MM.1S (cell line): ENCODE data around the gene APOBEC3H.
A peak's percentile ranks its signal among the peaks of the same experiment; 100 is the strongest.

Source experiments
- DNase-seq: peaks from one replicate; pipeline ENCODE4 v3.0.0-alpha.2; 2015
- H2AFZ ChIP-seq: fragments of 300-600 bp; sonication (generic); 2 replicates; pipeline ENCODE4 v1.6.0; 2016; ENCODE audit warnings: antibody characterized with exemption, low read length
- H3F3A ChIP-seq: fragments of 300-600 bp; sonication (generic); 2 replicates; pipeline ENCODE4 v1.6.1; 2016; ENCODE audit warnings: mild to moderate bottlenecking, antibody characterized with exemption, low read length, moderate library complexity, mixed read lengths; ENCODE audit not compliant: insufficient read depth
- H3K27ac ChIP-seq: fragments of 300-600 bp; sonication (generic); 2 replicates; pipeline ENCODE4 v1.5.1; 2016; ENCODE audit warnings: mild to moderate bottlenecking, low read length
- H3K27me3 ChIP-seq: fragments of 300-600 bp; sonication (generic); replicated peaks from 2 replicates; pipeline ENCODE4 v1.6.0; 2016; ENCODE audit warnings: low read length; ENCODE audit not compliant: insufficient read depth
- H3K36me3 ChIP-seq: fragments of 300-600 bp; sonication (generic); replicated peaks from 2 replicates; pipeline ENCODE4 v1.6.1; 2016; ENCODE audit warnings: mild to moderate bottlenecking, low read length, mixed read lengths; ENCODE audit not compliant: insufficient read depth
- H3K4me1 ChIP-seq: fragments of 300-600 bp; sonication (generic); 2 replicates; pipeline ENCODE4 v1.6.1; 2016; ENCODE audit warnings: low read length, mixed read lengths
- H3K4me2 ChIP-seq: fragments of 300-600 bp; sonication (generic); 2 replicates; pipeline ENCODE4 v1.6.0; 2016; ENCODE audit warnings: low read depth, low read length
- H3K4me3 ChIP-seq: fragments of 300-600 bp; sonication (generic); 2 replicates; pipeline ENCODE4 v1.5.1; 2016; ENCODE audit warnings: low read length, mixed read lengths
- H3K79me2 ChIP-seq: fragments of 300-600 bp; sonication (generic); 2 replicates; pipeline ENCODE4 v1.6.1; 2016; ENCODE audit warnings: mixed run types, low read length, mixed read lengths
- H3K9ac ChIP-seq: fragments of 300-600 bp; sonication (generic); 2 replicates; pipeline ENCODE4 v1.6.1; 2016; ENCODE audit warnings: low read length, mixed read lengths
- H3K9me2 ChIP-seq: fragments of 300-600 bp; sonication (generic); replicated peaks from 2 replicates; pipeline ENCODE4 v1.6.1; 2016; ENCODE audit warnings: mild to moderate bottlenecking, low read length, mixed read lengths; ENCODE audit not compliant: insufficient read depth
- H3K9me3 ChIP-seq: fragments of 300-600 bp; sonication (generic); replicated peaks from 2 replicates; pipeline ENCODE4 v1.6.1; 2016; ENCODE audit warnings: mild to moderate bottlenecking, low read length, mixed read lengths; ENCODE audit not compliant: insufficient read depth
- H4K20me1 ChIP-seq: fragments of 300-600 bp; sonication (generic); 2 replicates; pipeline ENCODE4 v1.6.1; 2016; ENCODE audit warnings: mild to moderate bottlenecking, low read length, moderate library complexity, mixed read lengths; ENCODE audit not compliant: insufficient read depth
- EZH2 ChIP-seq: fragments of 300-600 bp; sonication (generic); optimal IDR thresholded peaks from 2 replicates; pipeline ENCODE3; 2017; ENCODE audit warnings: low read depth, mild to moderate bottlenecking, antibody characterized with exemption, low read length, mixed read lengths
- EZH2phosphoT487 ChIP-seq: fragments of 300-600 bp; sonication (generic); IDR thresholded peaks from 2 replicates; pipeline ENCODE4 v1.6.1; 2018; ENCODE audit warnings: antibody characterized with exemption, low read length
- TF ChIP-seq, protein P1 (sequence below): fragments of 300-600 bp; sonication (generic); IDR thresholded peaks from 2 replicates; pipeline ENCODE4 v1.5.1; 2016; ENCODE audit warnings: antibody characterized with exemption, low read length, mixed read lengths

The APOBEC3H gene

DNA sequence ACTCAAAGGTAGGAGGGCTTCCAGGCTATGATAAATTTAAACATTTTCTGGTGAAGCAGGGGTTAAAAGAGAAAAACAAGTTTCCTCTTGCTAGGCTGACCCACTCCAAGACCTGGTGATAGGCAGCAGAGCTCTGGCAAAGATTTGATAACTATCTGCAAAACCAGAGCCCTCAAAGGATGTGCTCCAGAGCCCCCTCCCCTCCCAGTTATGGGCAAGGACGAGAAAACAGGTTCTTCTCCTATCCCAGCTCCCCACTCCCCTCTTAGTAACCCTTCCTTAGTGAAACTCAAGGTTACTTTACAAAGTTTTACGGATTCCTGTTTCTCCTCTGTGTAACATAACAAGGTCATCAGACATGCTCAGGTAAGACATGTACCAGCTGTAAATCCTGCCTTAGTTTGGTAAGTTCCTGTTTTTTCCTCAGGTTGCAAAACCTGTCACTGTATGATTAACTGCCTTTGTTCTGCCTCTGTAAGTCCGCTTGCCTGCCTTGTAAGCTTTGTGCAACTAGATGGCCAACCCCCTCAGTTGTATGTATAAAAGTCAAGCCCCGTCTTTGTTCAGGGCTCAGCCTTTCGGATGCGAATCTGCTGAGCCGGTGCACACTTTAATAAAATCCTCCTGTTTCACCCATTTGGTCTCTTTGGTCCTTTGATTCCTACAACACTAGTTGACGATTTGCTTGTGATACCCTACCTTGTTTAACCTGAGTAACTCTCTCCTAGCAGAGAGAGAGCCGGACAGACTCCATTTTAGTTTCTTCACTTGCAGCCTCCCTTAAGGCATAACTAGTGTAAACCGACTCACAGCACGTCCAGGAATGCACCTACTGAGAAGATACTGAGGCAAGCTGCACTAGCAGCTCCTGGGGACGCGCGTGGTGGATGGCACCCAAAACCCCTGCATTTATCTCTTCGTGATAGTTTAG lies 13.9 kb downstream of the APOBEC3H start:
- Histone ChIP-seq H2AFZ (no peak overlapping the region), H3K9ac (no peak overlapping the region)

DNA sequence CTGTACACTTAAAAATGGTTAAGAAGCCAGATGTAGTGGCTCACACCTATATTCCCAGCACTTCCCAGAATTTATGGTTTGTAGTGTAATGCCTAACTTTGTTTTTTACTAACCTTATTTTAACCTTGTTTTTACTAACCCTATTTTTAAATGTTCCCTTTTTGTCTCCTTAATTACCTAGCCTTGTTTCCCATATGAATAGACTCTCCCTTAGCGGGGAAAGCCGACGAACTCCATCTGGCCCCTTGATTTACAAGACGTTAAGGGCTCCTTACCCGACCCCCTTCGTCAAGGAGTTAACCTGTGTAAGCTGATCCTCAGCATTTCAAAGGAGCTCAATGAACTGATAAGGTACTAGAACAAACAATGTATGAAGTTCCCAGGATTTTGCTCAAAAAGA lies 17.1 kb downstream of the APOBEC3H start:
- no peak for DNase-seq
- Histone ChIP-seq H3K36me3 (no peaks in the 10 kb centered on the region), H3K9me3 (no peaks in the 10 kb centered on the region), H3F3A (peaks cover 35% of the 10 kb centered on the region), H3K27ac (peak overlapping the region; percentile 81), H3K4me2 (peak overlapping the region; percentile 88), H3K79me2 (no peaks in the 10 kb centered on the region), H2AFZ (peak overlapping the region; percentile 55; the same call in 1 of the 2 replicates), H3K9ac (peak overlapping the region; percentile 23; the same call in 1 of the 2 replicates), H4K20me1 (no peaks in the 10 kb centered on the region), H3K4me3 (peak overlapping the region; percentile 28; the same call in 1 of the 2 replicates), H3K27me3 (no peaks in the 10 kb centered on the region), H3K9me2 (no peaks in the 10 kb centered on the region), H3K4me1 (peaks cover 51% of the 10 kb centered on the region)
- TF ChIP-seq, protein P1, sequence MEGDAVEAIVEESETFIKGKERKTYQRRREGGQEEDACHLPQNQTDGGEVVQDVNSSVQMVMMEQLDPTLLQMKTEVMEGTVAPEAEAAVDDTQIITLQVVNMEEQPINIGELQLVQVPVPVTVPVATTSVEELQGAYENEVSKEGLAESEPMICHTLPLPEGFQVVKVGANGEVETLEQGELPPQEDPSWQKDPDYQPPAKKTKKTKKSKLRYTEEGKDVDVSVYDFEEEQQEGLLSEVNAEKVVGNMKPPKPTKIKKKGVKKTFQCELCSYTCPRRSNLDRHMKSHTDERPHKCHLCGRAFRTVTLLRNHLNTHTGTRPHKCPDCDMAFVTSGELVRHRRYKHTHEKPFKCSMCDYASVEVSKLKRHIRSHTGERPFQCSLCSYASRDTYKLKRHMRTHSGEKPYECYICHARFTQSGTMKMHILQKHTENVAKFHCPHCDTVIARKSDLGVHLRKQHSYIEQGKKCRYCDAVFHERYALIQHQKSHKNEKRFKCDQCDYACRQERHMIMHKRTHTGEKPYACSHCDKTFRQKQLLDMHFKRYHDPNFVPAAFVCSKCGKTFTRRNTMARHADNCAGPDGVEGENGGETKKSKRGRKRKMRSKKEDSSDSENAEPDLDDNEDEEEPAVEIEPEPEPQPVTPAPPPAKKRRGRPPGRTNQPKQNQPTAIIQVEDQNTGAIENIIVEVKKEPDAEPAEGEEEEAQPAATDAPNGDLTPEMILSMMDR: no peak
- TF ChIP-seq EZH2phosphoT487 (no peak), EZH2 (no peak)

More for the DNA sequence above, 13.9 kb downstream of the APOBEC3H start:
- Histone ChIP-seq H3K4me2 (no peak overlapping the region), H3K36me3 (no peaks in the 10 kb centered on the region), H3K27me3 (no peaks in the 10 kb centered on the region), H3K27ac (0 out of 2 replicates have a peak overlapping the region, but pooled peaks have one; percentile 8), H3K4me3 (no peak overlapping the region), H3K79me2 (no peaks in the 10 kb centered on the region), H3K4me1 (peaks cover 32% of the 10 kb centered on the region), H3K9me3 (no peaks in the 10 kb centered on the region), H4K20me1 (no peaks in the 10 kb centered on the region), H3F3A (peaks cover 31% of the 10 kb centered on the region), H3K9me2 (no peaks in the 10 kb centered on the region)
- no peak for DNase-seq
- TF ChIP-seq EZH2phosphoT487 (no peak), EZH2 (no peak)
- TF ChIP-seq, protein P1: no peak

DNA sequence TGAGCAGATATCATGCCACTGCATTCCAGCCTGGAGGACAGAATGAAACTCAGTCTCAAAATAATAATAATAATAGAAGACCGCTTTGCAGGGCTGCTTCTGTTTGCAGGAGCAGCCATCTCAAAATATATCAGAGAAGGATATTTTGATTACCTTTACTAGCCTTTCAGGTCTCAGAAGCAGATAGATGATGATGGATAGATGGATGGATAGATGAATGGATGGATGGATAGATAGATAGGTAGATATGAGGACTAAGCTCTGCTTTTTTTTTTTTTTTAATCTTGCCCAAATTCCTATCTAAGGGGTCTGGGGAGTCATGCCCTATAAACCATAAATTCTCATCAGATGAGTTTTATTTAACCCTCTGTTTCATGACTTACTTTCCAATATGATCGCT lies 18.5 kb downstream of the APOBEC3H start:
- Histone ChIP-seq H3K4me1 (peaks cover 51% of the 10 kb centered on the region), H3K36me3 (no peaks in the 10 kb centered on the region), H3F3A (peaks cover 35% of the 10 kb centered on the region), H3K9me3 (no peaks in the 10 kb centered on the region), H4K20me1 (no peaks in the 10 kb centered on the region), H2AFZ (no peak overlapping the region), H3K4me3 (no peak overlapping the region), H3K27ac (peak overlapping the region; percentile 81; the same call in 1 of the 2 replicates), H3K79me2 (no peaks in the 10 kb centered on the region), H3K27me3 (no peaks in the 10 kb centered on the region), H3K9ac (peak overlapping the region; percentile 23; the same call in 1 of the 2 replicates), H3K4me2 (peak overlapping the region; percentile 55), H3K9me2 (no peaks in the 10 kb centered on the region)
- TF ChIP-seq, protein P1: no peak
- TF ChIP-seq EZH2: no peak
- no peak for TF ChIP-seq EZH2phosphoT487
- no peak for DNase-seq
